NCI-H226 (cell line): Measurements from ENCODE around the gene COL18A1.
A peak's percentile ranks its signal among the peaks of the same experiment; 100 is the strongest.
"Not testable (repeated sequence)": the region's sequence is repeated elsewhere in the genome, so short reads cannot be mapped to it uniquely, and the experiment has no call there.

ENCODE experiments used
- DNase-seq: peaks from one replicate; pipeline ENCODE4 v3.0.0-alpha.2; 2015

COL18A1 gene

GRCh38 chr21:45442686-45443594 lies 38.0 kb downstream of the COL18A1 start:
- DNase-seq: not testable (repeated sequence)

DNA sequence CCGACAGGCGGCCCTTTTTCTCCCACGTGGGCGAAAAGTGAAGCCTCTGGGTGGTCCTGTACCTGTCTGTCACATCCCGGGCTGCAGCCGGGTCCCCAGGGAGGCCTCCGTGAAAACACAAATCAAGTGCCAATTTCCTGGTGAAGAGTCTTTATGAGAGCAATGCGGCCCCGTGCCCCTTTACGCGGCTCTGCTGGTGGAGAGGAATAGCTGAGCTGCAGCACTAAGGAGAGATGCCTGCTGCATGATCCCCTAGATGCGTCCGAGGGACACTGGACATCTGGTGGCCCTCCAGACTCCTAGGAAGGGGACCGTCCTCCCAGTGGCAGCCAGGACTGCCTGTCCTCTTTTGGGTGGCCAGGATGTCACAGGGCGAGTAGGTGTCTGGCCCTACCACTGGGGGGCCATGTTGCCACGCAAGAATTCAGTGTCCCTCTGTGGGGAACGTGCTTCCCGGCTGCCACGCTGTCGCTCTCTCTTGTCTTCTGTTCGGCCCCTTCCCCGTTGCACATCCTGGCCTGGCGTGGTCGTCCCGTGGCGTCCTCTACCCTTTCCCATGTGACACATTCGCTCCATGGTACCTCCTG lies 38.7 kb downstream of the COL18A1 start:
- no peak for DNase-seq

DNA sequence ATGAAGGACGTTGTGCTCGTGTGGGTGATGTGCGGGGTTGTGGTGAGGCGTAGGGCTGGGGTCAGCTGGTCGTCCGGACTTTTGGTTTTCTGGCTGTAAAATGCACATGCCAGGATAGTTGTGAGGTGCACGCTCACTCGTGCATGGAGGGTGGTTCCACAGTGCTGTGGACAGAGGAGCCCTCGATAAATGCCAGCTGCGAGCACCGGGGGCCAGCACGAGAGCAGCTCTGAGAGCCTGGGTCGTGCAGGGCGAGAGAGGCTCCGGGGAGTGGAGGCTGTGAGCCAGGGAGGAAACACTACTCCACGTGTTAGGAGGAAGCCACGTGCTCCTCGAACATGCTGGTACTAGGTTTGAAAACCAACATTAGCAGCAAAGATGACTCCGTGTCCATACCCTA lies 39.4 kb downstream of the COL18A1 start:
- no peak for DNase-seq

- DNase-seq: no peak
These were observed 40.4 kb downstream of the COL18A1 start for GRCh38 chr21:45445369-45445768.

- DNase-seq: peak; percentile 48
These were observed 42.9 kb downstream of the COL18A1 start for GRCh38 chr21:45447821-45448220.

DNA sequence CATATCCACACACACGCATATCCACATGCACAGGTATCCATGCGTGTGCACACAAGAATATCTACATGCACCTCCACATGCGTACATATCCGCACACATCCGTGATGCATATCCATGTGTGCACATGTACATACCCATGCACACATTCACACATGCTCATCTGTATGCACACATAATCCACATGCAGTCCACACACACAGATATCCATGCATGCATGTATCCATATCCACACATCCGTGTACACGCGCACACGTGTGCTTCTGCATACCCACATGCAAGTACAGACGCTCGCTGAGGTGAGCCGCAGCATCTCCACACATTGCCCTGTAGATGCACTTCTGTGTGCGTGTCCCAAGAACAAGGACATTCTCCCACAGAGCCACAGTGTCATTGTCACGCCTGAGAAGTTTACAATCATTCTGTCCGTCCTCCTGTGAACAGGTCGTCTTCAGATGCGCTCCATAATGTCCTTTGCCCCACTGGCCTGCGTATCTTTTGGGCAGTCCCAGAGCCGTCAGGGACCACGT lies 43.4 kb downstream of the COL18A1 start:
- no peak for DNase-seq

GRCh38 chr21:45448810-45449657 lies 44.1 kb downstream of the COL18A1 start:
- DNase-seq: no peak

DNA sequence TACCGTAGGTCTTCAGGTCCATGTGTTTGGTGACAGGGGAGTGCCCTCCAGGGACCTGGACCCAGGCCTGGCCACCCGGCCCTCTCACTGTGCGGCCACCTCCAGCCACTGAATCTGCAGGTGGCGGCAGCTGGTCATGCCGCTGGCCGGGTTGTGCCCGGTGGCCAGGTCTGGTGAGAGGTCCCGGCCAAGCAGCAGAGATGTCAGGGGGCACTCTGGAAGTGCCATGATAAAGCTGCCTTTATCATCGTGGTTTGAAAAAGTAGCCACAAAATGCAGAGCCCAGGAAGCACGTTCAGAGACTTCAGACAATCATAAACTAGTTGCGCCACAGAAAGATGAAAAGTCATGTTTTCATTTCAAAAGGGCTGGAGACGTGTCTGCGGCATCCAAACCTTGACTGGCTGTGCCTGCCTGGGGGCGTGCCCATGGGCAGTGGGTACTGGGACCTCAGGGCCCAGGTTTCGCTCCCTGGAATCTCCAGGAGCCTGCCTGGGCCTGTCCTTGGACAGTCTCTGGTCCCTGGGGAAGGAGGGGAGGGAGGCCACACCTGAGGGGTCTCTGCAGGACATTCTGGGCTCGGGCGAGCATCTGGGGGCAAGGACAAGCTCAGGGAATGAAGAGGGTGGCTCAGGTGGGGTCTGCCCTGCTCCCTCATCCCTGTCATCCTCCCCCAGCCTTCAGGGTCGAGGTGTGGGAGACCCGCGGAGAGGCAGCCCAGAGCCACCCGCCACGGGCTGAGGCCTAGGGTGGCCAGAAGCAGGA lies 44.9 kb downstream of the COL18A1 start:
- no peak for DNase-seq

DNA sequence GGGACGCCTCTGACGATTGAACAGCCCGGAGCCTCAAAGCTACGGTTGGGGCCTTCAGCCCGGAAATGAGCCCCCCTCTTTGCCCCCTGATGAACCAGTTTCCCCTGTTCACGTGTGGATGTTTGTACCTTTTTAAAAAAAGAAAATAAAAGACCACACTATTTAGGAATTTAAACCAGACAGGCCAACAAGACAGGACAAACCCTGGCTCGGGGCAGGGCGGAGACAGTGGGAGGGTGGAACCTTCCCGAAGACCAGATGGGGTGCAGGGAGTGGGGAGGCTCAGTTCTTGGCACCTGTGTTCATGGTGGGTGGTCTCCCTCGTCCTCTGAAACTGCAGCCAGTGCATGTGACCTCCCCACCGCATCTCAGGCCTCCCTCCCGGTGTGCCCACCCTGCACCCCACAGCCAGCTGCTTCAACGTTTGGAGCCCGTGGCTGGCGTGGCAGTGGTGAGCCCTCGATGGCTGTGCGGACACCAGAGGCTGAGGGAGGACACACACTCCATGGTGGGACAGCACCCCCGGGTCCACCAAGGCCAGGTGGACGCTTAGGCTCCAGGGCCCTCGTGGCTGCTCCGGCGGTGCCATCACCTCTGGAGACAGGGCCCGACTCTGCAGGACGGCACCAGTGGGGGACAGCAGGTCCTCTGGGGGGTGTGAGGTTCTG lies 45.6 kb downstream of the COL18A1 start:
- no peak for DNase-seq

- DNase-seq: no peak
These were observed 46.3 kb downstream of the COL18A1 start for GRCh38 chr21:45451091-45451740.

GRCh38 chr21:45451771-45452182 lies 46.8 kb downstream of the COL18A1 start:
- no peak for DNase-seq

GRCh38 chr21:45452696-45453307 lies 47.8 kb downstream of the COL18A1 start:
- DNase-seq: no peak

DNA sequence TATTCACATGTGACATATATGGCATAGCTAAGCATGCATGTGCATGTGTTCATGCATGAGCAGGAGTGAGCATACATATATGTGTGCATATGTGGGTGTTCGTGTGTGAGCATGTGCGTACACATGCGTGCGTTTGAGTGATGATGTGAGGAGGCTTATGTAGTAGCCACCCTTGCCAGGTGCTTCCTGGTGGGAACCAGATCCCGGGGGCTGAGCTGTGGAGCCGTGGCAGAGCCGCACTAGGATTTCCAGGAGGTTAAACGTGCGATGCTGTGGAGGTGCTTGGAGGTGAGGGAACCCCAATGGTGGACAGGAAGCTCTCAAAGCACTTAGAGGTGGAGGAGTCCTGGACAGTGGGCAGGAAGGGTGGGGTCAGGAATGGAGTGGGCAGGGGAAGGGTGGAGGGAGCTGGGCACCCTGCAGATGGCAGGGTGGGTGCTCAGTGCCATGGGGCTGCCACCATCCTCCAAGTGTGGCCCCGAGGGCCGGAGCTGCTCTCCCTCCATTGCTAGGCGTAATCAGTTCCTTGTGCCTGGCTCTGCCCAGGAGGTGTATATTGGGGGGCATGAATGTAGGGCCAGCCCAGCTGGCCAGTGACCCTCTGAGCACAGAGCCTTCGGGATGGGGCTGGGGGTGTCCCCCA lies 48.5 kb downstream of the COL18A1 start:
- DNase-seq: no peak

DNA sequence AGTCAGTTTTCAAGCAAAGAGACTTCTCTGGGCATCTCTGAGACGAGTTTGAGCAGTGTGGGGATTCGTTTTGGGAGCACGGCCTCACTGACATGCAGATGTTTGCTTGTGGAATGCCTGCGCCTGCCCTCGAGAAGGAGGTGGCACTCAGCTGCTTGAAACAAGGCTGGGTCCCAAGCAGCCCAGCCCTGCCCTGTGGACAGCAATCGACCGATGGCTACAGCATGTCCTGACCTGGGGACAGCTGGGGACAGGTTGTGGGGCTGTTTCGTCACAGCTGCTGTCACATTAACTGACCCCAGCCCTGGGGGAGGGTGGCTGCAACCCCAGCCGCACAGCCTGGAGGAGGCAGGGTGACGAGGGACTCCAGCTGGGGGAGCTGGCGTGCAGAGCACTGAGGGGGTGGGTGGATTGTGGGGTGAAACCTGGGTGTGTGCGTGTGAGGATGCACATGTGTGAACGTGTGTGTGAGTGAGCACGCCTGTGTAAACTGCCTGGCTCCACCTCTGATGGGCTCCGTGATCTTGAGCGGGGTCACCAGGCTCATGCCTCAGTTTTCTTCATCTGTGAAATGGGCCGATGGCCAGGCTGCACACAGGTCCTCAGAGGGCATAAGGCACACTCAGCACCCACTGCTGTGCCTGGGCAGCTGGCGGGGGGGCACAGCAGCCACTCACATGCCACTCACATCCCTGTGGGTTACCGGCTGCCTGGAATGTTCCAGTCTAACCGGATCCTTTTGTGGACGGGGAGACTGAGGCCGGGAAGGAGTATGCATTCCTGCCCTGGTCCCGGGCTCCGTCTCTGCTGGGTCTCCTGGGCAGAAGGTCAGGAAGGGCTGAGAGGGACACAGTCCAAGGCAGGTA lies 49.3 kb downstream of the COL18A1 start:
- DNase-seq: no peak

DNA sequence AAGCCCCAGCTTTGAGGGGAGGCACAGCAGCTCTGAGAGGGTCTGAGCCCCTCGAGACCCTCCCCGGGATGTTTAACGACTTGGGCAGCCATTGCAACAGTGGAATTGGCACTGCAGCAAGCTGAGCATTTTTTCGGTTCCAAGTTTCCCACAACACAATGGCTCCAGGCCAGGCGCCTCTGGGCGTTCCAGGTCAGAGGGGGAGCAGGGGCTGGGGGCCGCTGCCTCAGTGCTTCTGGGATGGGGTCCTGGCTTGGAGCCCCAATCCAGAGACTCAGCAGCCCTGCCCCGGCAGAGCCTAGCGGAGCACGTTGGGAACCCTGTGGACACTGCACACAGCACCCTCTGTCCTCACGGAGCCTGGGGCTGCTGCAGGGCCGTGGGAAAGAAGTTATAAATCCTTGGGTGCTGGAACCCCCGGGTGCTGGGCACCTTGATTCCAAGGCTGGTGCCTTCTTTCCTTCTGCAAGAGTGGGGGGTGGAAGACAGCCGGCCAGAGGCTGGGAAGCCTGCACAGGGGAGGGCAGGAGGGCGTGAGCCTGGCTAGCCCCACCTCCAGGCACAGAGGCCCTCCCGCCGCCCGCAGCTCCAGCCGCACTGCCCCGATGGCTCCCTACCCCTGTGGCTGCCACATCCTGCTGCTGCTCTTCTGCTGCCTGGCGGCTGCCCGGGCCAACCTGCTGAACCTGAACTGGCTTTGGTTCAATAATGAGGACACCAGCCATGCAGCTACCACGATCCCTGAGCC lies 50.1 kb downstream of the COL18A1 start:
- peak; percentile 69 for DNase-seq

GRCh38 chr21:45455674-45456583 lies 51.0 kb downstream of the COL18A1 start:
- no peak for DNase-seq

GRCh38 chr21:45456584-45457160 lies 51.7 kb downstream of the COL18A1 start:
- no peak for DNase-seq
